ENCODE measurements around the gene AKAP5. TPM values are rescaled to one million over a fixed set of nuclear protein-coding genes. Genes with fewer than 3 reads are reported as not detected.

AKAP5 gene
- total RNA-seq (under 1 TPM; 0.14 to 0.20 TPM), polyA plus RNA-seq (under 1 TPM in 1 of 2 donors, not detected in 1; 0.11 TPM)

GRCh38 chr14:64465191-64465822 is at the start of gene AKAP5:
AKAP5 (plus strand) TSS chr14:64465499; CDS start chr14:64468395, 2,896 bp downstream.
- Mint-ChIP-seq H3K27me3 (no peaks in the 10 kb centered on the region), H3K9me3 (no peaks in the 10 kb centered on the region), H3K36me3 (peaks cover 0 to 7% of the 10 kb centered on the region in 2 donors), H3K27ac (peak within 1 kb of the TSS; percentile 71 to 89 (median 78)), H3K4me1 (peaks cover 25 to 45% (median 33%) of the 10 kb centered on the region in 4 donors), H3K4me3 (peak within 1 kb of the TSS; percentile 82 to 95 (median 90))
- intact Hi-C loops (cut with micrococcal nuclease): loop anchor here (5.0 kb wide), 1 partner anchor 78 kb away; the partner anchor contains the start of gene MTHFD1
- Histone ChIP-seq H3K9me3 (ENCODE audit: control insufficient read depth in 1 of 2, low read length in 2 of 2) (no peaks in the 10 kb centered on the region), H3K27me3 (ENCODE audit: insufficient read depth, low read length) (no peaks in the 10 kb centered on the region), H3K4me3 (ENCODE audit: low read length in 2 of 2) (peak within 1 kb of the TSS; percentile 38 to 57), H3K27ac (ENCODE audit: low read depth, low read length) (peak within 1 kb of the TSS; percentile 29), H3K36me3 (ENCODE audit: insufficient read depth, low read length) (no peaks in the 10 kb centered on the region), H3K4me1 (ENCODE audit: insufficient read depth, low read length) (peaks cover 36% of the 10 kb centered on the region)
- peak; percentile 62 to 72 (median 64) for DNase-seq
- ChIA-PET POLR2A (ENCODE audit: partially characterized antibody) (interaction anchor here (0.8 to 2.0 kb wide), 6 partner anchors 26 to 47 kb away, joined by 3 to 12 read pairs (median 4); partner anchors contain the start of gene ZBTB1), CTCF (ENCODE audit: partially characterized antibody) (interaction anchor here (0.9 to 4.8 kb wide), 10 partner anchors 11 to 427 kb away, joined by 3 to 29 read pairs (median 4); partner anchors contain the start of gene HSPA2)

GRCh38 chr14:64416348-64416932 is 48.9 kb upstream of the AKAP5 start:
- Mint-ChIP-seq H3K36me3 (peaks cover 39 to 61% of the 10 kb centered on the region in 2 donors), H3K9me3 (no peaks in the 10 kb centered on the region), H3K4me3 (no peak overlapping the region), H3K27ac (no peak overlapping the region), H3K27me3 (no peaks in the 10 kb centered on the region), H3K4me1 (no peaks in the 10 kb centered on the region)
- Histone ChIP-seq H3K4me3 (ENCODE audit: low read length in 2 of 2) (no peak overlapping the region), H3K9me3 (ENCODE audit: control insufficient read depth in 1 of 2, low read length in 2 of 2) (no peaks in the 10 kb centered on the region), H3K27ac (ENCODE audit: low read depth, low read length) (no peak overlapping the region), H3K36me3 (ENCODE audit: insufficient read depth, low read length) (peaks cover 35% of the 10 kb centered on the region), H3K27me3 (ENCODE audit: insufficient read depth, low read length) (no peaks in the 10 kb centered on the region), H3K4me1 (ENCODE audit: insufficient read depth, low read length) (no peaks in the 10 kb centered on the region)
- ChIA-PET POLR2A (ENCODE audit: partially characterized antibody) (no interaction called here), CTCF (ENCODE audit: partially characterized antibody) (interaction anchor here (1.5 to 4.2 kb wide), 3 partner anchors 11 to 29 kb away, joined by 3 to 13 read pairs (median 4); no protein-coding TSS in a partner anchor)
- intact Hi-C loops (cut with micrococcal nuclease): no loop called here
- DNase-seq: no peak

DNA sequence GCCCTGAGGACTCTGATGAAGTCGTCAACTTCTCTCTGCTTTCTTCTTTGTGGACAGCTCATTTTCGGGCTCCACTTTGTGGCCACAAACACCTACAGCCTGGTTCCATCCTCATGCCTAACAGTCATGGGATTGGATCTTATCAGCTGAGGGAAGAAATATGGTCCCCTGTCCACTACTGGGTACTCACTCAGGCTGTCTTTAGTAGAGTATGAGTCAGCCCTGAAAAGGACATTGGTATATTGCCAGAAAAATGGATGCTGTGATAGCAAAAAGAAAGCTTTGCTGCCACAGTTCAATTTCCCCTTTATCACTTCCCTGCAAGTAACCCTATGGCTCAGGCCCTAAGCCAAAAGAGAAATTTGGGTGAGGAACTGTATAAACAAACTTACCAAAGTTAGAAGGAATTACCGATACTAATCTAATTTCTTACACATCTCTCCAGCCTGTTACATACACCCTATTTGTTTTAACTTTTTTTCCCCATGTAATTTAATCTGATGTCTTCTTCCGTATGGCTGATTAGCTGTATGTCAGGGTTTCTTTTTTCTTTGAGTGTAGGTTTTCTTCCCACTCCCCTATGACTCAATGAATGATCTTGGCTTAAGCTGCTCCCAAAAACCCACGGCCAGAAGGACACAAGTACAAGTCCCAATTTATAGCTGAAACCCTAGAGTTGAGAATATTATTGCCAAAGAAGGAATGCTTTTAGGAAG is 48.1 kb upstream of the AKAP5 start:
- ChIA-PET CTCF (ENCODE audit: partially characterized antibody) (interaction anchor here (1.0 to 4.2 kb wide), 4 partner anchors 11 to 85 kb away, joined by 3 to 13 read pairs (median 4); no protein-coding TSS in a partner anchor), POLR2A (ENCODE audit: partially characterized antibody) (interaction anchor here (0.6 kb wide), 1 partner anchor 29 kb away, joined by 4 read pairs; the partner anchor contains the start of gene MTHFD1)
- no peak overlapping the region for H3K4me3 ChIP-seq (ENCODE audit: low read length in 2 of 2)
- no peaks in the 10 kb centered on the region for H3K4me1 ChIP-seq (ENCODE audit: insufficient read depth, low read length)
- Mint-ChIP-seq H3K4me1 (no peaks in the 10 kb centered on the region), H3K4me3 (no peak overlapping the region), H3K27me3 (no peaks in the 10 kb centered on the region), H3K27ac (peak overlapping the region in 4 of 7 donors; percentile 23 to 77 (median 42)), H3K36me3 (peaks cover 39 to 58% of the 10 kb centered on the region in 2 donors), H3K9me3 (no peaks in the 10 kb centered on the region)
- H3K9me3 ChIP-seq (ENCODE audit: control insufficient read depth in 1 of 2, low read length in 2 of 2): no peaks in the 10 kb centered on the region
- DNase-seq: no peak
- intact Hi-C loops (cut with micrococcal nuclease): no loop called here
- H3K36me3 ChIP-seq (ENCODE audit: insufficient read depth, low read length): peaks cover 39% of the 10 kb centered on the region
- no peaks in the 10 kb centered on the region for H3K27me3 ChIP-seq (ENCODE audit: insufficient read depth, low read length)
- no peak overlapping the region for H3K27ac ChIP-seq (ENCODE audit: low read depth, low read length)

DNA sequence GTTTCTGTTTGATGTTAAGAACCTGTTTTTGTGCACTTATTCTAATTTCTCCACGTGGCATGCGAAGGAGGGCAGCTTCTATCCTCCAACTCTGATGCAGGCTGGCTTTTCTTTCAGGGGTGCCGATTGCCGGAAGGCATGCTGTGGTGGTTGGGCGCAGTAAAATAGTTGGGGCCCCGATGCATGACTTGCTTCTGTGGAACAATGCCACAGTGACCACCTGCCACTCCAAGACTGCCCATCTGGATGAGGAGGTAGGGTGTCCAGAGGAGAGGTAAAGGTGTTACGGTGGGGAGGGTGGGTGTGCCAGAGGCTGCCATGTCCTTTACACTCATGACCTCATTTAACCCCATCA is 47.6 kb upstream of the AKAP5 start:
- no peak for DNase-seq
- H3K36me3 ChIP-seq (ENCODE audit: insufficient read depth, low read length): peaks cover 40% of the 10 kb centered on the region
- H3K4me3 Mint-ChIP-seq: no peak overlapping the region

DNA sequence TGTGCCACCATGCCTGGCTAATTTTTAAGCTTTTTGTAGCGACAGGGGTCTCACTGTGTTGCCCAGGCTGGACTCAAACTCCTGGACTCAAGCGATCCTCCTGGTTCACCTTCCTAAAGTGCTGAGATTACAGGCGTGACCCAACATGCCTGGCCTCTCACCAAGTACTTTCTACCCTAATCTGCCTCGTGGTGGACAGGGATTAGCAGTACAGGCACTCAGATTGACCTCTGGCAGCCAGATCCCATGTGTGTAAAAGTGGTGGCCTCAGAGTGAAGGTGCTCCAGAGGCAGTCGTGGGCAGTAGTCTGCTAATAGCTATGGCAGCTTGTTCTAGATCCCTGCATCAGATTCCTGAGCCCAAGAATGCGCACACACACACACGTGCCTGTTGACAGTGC is 46.3 kb upstream of the AKAP5 start:
- Histone ChIP-seq H3K4me3 (ENCODE audit: low read length in 2 of 2) (no peak overlapping the region), H3K27me3 (ENCODE audit: insufficient read depth, low read length) (no peaks in the 10 kb centered on the region), H3K9me3 (ENCODE audit: control insufficient read depth in 1 of 2, low read length in 2 of 2) (no peaks in the 10 kb centered on the region), H3K27ac (ENCODE audit: low read depth, low read length) (no peak overlapping the region), H3K36me3 (ENCODE audit: insufficient read depth, low read length) (peaks cover 36% of the 10 kb centered on the region), H3K4me1 (ENCODE audit: insufficient read depth, low read length) (no peaks in the 10 kb centered on the region)
- Mint-ChIP-seq H3K4me1 (peaks cover 0 to 4% (median under 1%) of the 10 kb centered on the region in 4 donors), H3K9me3 (no peaks in the 10 kb centered on the region), H3K27me3 (no peaks in the 10 kb centered on the region), H3K36me3 (peaks cover 41 to 62% of the 10 kb centered on the region in 2 donors), H3K27ac (peak overlapping the region in 1 of 7 donors; percentile 4), H3K4me3 (no peak overlapping the region)
- no peak for DNase-seq
- intact Hi-C loops (cut with micrococcal nuclease): no loop called here
- ChIA-PET POLR2A (ENCODE audit: partially characterized antibody) (no interaction called here), CTCF (ENCODE audit: partially characterized antibody) (interaction anchor here (6.9 kb wide), 1 partner anchor 12 kb away, joined by 55 read pairs; no protein-coding TSS in a partner anchor)

More for the DNA sequence above, 47.6 kb upstream of the AKAP5 start:
- Histone ChIP-seq H3K4me3 (ENCODE audit: low read length in 2 of 2) (no peak overlapping the region), H3K4me1 (ENCODE audit: insufficient read depth, low read length) (no peaks in the 10 kb centered on the region), H3K27me3 (ENCODE audit: insufficient read depth, low read length) (no peaks in the 10 kb centered on the region), H3K9me3 (ENCODE audit: control insufficient read depth in 1 of 2, low read length in 2 of 2) (no peaks in the 10 kb centered on the region), H3K27ac (ENCODE audit: low read depth, low read length) (no peak overlapping the region)
- ChIA-PET POLR2A (ENCODE audit: partially characterized antibody) (no interaction called here), CTCF (ENCODE audit: partially characterized antibody) (interaction anchor here (1.0 to 4.2 kb wide), 4 partner anchors 10 to 86 kb away, joined by 3 to 13 read pairs (median 4); no protein-coding TSS in a partner anchor)
- H3K4me1 Mint-ChIP-seq: peaks cover 0 to 2% (median under 1%) of the 10 kb centered on the region in 4 donors
- H3K27me3 Mint-ChIP-seq: no peaks in the 10 kb centered on the region
- H3K36me3 Mint-ChIP-seq: peaks cover 41 to 59% of the 10 kb centered on the region in 2 donors
- peak overlapping the region in 1 of 7 donors; percentile 30 for H3K27ac Mint-ChIP-seq
- H3K9me3 Mint-ChIP-seq: no peaks in the 10 kb centered on the region
- intact Hi-C loops (cut with micrococcal nuclease): no loop called here

DNA sequence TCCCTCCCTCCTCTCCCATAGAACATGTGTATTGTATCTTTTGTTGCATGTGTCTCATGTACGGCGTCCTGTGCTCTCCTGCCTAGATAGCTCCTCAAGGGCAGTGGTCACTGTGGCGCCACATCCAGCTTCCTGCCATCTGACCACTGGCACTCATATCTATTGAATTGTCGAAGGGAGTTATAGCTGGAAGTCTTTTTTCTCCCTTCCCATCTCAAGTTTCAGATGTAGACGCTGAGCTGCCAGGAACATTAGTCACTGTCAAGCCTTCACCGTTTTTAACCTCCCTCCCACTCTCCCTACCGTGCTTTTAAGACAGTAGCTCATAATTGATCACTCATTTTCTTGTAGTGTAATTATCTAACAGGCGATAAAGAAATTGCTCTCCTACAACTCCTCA is 44.1 kb upstream of the AKAP5 start:
- H3K36me3 Mint-ChIP-seq: peaks cover 46 to 63% of the 10 kb centered on the region in 2 donors
- POLR2A ChIA-PET (ENCODE audit: partially characterized antibody): interaction anchor here (0.6 kb wide), 1 partner anchor 988 kb away, joined by 4 read pairs; no protein-coding TSS in a partner anchor
- no peak overlapping the region for H3K4me3 ChIP-seq (ENCODE audit: low read length in 2 of 2)

More for the DNA sequence above, 44.1 kb upstream of the AKAP5 start:
- H3K4me3 Mint-ChIP-seq: no peak overlapping the region
- Histone ChIP-seq H3K27me3 (ENCODE audit: insufficient read depth, low read length) (no peaks in the 10 kb centered on the region), H3K27ac (ENCODE audit: low read depth, low read length) (no peak overlapping the region), H3K9me3 (ENCODE audit: control insufficient read depth in 1 of 2, low read length in 2 of 2) (no peaks in the 10 kb centered on the region), H3K4me1 (ENCODE audit: insufficient read depth, low read length) (no peaks in the 10 kb centered on the region), H3K36me3 (ENCODE audit: insufficient read depth, low read length) (peaks cover 32% of the 10 kb centered on the region)
- CTCF ChIA-PET (ENCODE audit: partially characterized antibody): interaction anchor here (1.0 to 6.9 kb wide), 5 partner anchors 10 to 216 kb away, joined by 3 to 55 read pairs (median 3); no protein-coding TSS in a partner anchor
- intact Hi-C loops (cut with micrococcal nuclease): no loop called here
- DNase-seq: no peak
- H3K4me1 Mint-ChIP-seq: peaks cover 0 to 4% (median under 1%) of the 10 kb centered on the region in 4 donors
- H3K27me3 Mint-ChIP-seq: no peaks in the 10 kb centered on the region
- H3K9me3 Mint-ChIP-seq: no peaks in the 10 kb centered on the region
- H3K27ac Mint-ChIP-seq: peak overlapping the region in 1 of 7 donors; percentile 10

All from CD4-positive, alpha-beta memory T cell (primary cell).